Adrenal gland (tissue), 12 donors: ENCODE data around the gene PACRG. TPM values are rescaled to one million over a fixed set of nuclear protein-coding genes. Genes with fewer than 3 reads are reported as not detected.

Experiments used
- DNase-seq, 7 donors: peaks; one replicate each; pipeline ENCODE4 v3.0.0-alpha.2; 2019 to 2020
- H3K27ac ChIP-seq, 5 donors: fragments of 200-600 bp; sonication (generic) in 4 of 5; 1 replicate in 3 of 5; 2 replicates in 2 of 5; pipeline versions ENCODE4 v1.5.1 to v1.8.0; 2016 to 2020; ENCODE audit warnings: mild to moderate bottlenecking in 1 of 5
- H3K27me3 ChIP-seq: fragments of 200-600 bp; 2 replicates; pipeline ENCODE4 v1.8.0; 2021
- H3K36me3 ChIP-seq, 2 donors: fragments of 200-600 bp; replicated peaks in 1 of 2; 1 replicate in 1 of 2; 2 replicates in 1 of 2; pipeline versions ENCODE4 v1.5.1 to v1.8.0; 2018 to 2022
- H3K4me1 ChIP-seq, 2 donors: fragments of 200-600 bp; replicated peaks in 1 of 2; 1 replicate in 1 of 2; 2 replicates in 1 of 2; pipeline versions ENCODE4 v1.5.1 to v1.8.0; 2018 to 2021
- H3K4me3 ChIP-seq, 4 donors: fragments of 200-600 bp; sonication (generic) in 3 of 4; one replicate each; pipeline ENCODE4 v1.5.1; 2016 to 2018
- H3K9me3 ChIP-seq, 3 donors: fragments of 200-600 bp; sonication (generic) in 1 of 3; replicated peaks in 1 of 3; 1 replicate in 2 of 3; 2 replicates in 1 of 3; pipeline versions ENCODE4 v1.5.1 to v1.8.0; 2016 to 2021
- POLR2A ChIP-seq, 2 donors: fragments of 450-650 bp; IDR thresholded peaks; one replicate each; pipeline ENCODE4 v1.6.1; 2017; ENCODE audit warnings: antibody characterized with exemption in 2 of 2, mild to moderate bottlenecking in 2 of 2, moderate library complexity in 1 of 2
- WGBS, 4 donors: extraction: QIAGEN DNeasy Blood & Tissue Kit in 2 of 4; methylation state at CpG; one replicate each; pipeline versions ENCODE4 v1.1.5 to v1.1.7; 2013 to 2017; 5-methylcytosine and 5-hydroxymethylcytosine counted together
- intact Hi-C, 2 donors: fragments of 100-400 bp; cut with DNase I; formaldehyde crosslinking; loops; one replicate each; pipeline versions ENCODE4 v1.14.1 to v1.15.0; 2022 to 2023
- polyA plus RNA-seq, 3 donors: library from polyadenylated mRNA; stranded (reverse); fragments of 200-250 nt in 2 of 3; fragments of 350-450 nt in 1 of 3; fragmentation: Illumina TruSeq in 1 of 3; extraction: RNeasy Lipid Tissue Mini Kit (QIAGEN cat#74804) in 1 of 3; gene quantifications; one replicate each; pipeline ENCODE4 v1.2.3, GENCODE V29; 2013 to 2014
- total RNA-seq, 9 donors: library from RNA; depleted of rRNA in 4 of 9; stranded (reverse); fragments of >200 nt in 4 of 9; fragments of 120-200 nt in 1 of 9; fragmentation: NEBNext Ultra II Directional in 1 of 9; extraction: Animal tissue kit (Norgen Biotek cat#: 25700) in 1 of 9; gene quantifications; one replicate each; pipeline versions ENCODE4 v1.1.0 to v1.2.4, GENCODE V29; 2013 to 2023
- TF ChIP-seq, protein P1 (sequence below), 6 experiments: fragments of 450-650 bp in 4 of 6; fragments of 200-600 bp in 2 of 6; sonication (generic) in 1 of 6; IDR thresholded peaks; 1 replicate in 5 of 6; 2 replicates in 1 of 6; pipeline versions ENCODE4 v1.5.1 to v1.8.0; 2016 to 2021; ENCODE audit warnings: antibody characterized with exemption in 6 of 6, mild to moderate bottlenecking in 2 of 6, moderate library complexity in 1 of 6
- donor health status: healthy with polysubstance abuse.
- donor health status: Bipolar disorder and iron deficiency.
- donor health status: DM: yes; HTN: yes; CAD: no.
- donor health status: DM: no; HTN: no; CAD: no.
- donor health status: DM: no; HTN: no; CAD: no.
- donor health status: DM: yes; HTN: yes; CAD: no.

Gene PACRG
- total and polyA plus RNA-seq, 12 donors: 0.18 to 6.1 (median 1.4) TPM

DNA sequence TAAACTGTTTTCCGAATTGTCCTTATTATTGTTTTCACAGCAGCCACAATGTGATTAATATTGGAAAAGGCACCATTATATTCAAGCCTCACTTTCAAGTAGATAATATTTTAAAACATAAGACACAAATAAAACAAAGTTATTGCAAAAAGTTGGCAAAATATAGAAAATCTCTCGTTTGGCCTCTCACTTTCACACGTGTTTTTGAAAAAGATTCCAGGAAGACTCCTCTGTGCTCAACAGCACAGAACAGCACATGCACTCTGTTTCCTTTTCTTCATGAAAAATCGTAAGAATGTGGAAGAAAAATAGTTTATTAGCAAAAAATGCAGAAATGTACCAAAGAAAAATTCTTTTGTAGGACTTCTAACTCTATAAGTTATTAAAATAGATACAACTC, 46.9 kb upstream of the PACRG start:
- Histone ChIP-seq H3K4me1 (peaks cover 0 to 11% of the 10 kb centered on the region in 2 donors), H3K27me3 (no peaks in the 10 kb centered on the region), H3K36me3 (no peaks in the 10 kb centered on the region), H3K9me3 (peaks cover 0 to 4% (median 0%) of the 10 kb centered on the region in 3 donors), H3K4me3 (no peak overlapping the region), H3K27ac (no peak overlapping the region)
- no peak for DNase-seq
- 65 to 78% (median 73%) methylated on average over 4 of the region's 4 CpGs for WGBS, 4 donors
- intact Hi-C loops: no loop called here
- TF ChIP-seq, protein P1, sequence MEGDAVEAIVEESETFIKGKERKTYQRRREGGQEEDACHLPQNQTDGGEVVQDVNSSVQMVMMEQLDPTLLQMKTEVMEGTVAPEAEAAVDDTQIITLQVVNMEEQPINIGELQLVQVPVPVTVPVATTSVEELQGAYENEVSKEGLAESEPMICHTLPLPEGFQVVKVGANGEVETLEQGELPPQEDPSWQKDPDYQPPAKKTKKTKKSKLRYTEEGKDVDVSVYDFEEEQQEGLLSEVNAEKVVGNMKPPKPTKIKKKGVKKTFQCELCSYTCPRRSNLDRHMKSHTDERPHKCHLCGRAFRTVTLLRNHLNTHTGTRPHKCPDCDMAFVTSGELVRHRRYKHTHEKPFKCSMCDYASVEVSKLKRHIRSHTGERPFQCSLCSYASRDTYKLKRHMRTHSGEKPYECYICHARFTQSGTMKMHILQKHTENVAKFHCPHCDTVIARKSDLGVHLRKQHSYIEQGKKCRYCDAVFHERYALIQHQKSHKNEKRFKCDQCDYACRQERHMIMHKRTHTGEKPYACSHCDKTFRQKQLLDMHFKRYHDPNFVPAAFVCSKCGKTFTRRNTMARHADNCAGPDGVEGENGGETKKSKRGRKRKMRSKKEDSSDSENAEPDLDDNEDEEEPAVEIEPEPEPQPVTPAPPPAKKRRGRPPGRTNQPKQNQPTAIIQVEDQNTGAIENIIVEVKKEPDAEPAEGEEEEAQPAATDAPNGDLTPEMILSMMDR (IDR thresholded peaks at IDR 0.05): no peak
- TF ChIP-seq POLR2A (IDR thresholded peaks at IDR 0.05): no peak

GRCh38 chr6:162681447-162681846, 46.3 kb upstream of the PACRG start:
- H3K27me3 ChIP-seq: no peaks in the 10 kb centered on the region
- H3K27ac ChIP-seq: no peak overlapping the region
- no peaks in the 10 kb centered on the region for H3K36me3 ChIP-seq
- H3K4me3 ChIP-seq: no peak overlapping the region
- 44 to 80% (median 50%) methylated on average over 1 of the region's 1 CpG for WGBS, 4 donors
- intact Hi-C loops: no loop called here
- peaks cover 0 to 11% of the 10 kb centered on the region in 2 donors for H3K4me1 ChIP-seq
- no peak for DNase-seq
- peaks cover 0 to 4% (median 0%) of the 10 kb centered on the region in 3 donors for H3K9me3 ChIP-seq
- TF ChIP-seq POLR2A (IDR thresholded peaks at IDR 0.05): no peak
- TF ChIP-seq, protein P1 (IDR thresholded peaks at IDR 0.05): no peak

GRCh38 chr6:162683135-162683534, 44.6 kb upstream of the PACRG start:
- H3K4me1 ChIP-seq: peaks cover 0 to 11% of the 10 kb centered on the region in 2 donors
- no peak overlapping the region for H3K27ac ChIP-seq
- H3K9me3 ChIP-seq: peaks cover 0 to 4% (median 0%) of the 10 kb centered on the region in 3 donors
- no peaks in the 10 kb centered on the region for H3K27me3 ChIP-seq
- WGBS, 4 donors: 63 to 74% (median 68%) methylated on average over 4 of the region's 4 CpGs
- no peak for DNase-seq
- intact Hi-C loops: no loop called here
- no peak for TF ChIP-seq POLR2A (IDR thresholded peaks at IDR 0.05)
- TF ChIP-seq, protein P1 (IDR thresholded peaks at IDR 0.05): no peak
- H3K36me3 ChIP-seq: no peaks in the 10 kb centered on the region
- H3K4me3 ChIP-seq: no peak overlapping the region

DNA sequence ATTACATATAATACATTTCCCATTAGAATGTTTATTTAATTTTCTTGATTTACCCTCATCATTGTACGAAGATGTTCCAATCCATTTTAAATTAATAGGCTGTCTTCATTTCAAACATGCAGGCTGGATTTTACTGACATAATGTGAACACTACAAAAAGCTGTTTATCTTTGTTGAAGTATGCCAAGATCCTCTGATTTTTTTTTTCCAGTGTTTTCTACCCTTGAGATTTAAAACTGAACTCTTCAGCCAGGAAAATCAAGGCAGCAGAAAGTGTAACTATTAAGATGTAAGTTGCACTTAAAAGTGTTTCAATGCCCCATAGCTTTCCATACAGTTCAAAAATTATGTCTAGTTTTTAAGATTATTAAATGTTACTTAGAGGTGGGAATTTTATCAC, 43.7 kb upstream of the PACRG start:
- H3K4me1 ChIP-seq: peaks cover 0 to 11% of the 10 kb centered on the region in 2 donors
- no peaks in the 10 kb centered on the region for H3K36me3 ChIP-seq
- no peaks in the 10 kb centered on the region for H3K27me3 ChIP-seq
- H3K4me3 ChIP-seq: no peak overlapping the region
- no peak for TF ChIP-seq POLR2A (IDR thresholded peaks at IDR 0.05)
- TF ChIP-seq, protein P1 (IDR thresholded peaks at IDR 0.05): no peak
- intact Hi-C loops: no loop called here
- 29 to 48% (median 42%) methylated on average over 1 of the region's 1 CpG for whole genome bisulfite sequencing, 4 donors
- no peak for DNase-seq
- no peak overlapping the region for H3K27ac ChIP-seq
- H3K9me3 ChIP-seq: peaks cover 0 to 4% (median 0%) of the 10 kb centered on the region in 3 donors
